ENCODE data around the gene DDX56. TPM values are rescaled to one million over a fixed set of nuclear protein-coding genes. Genes with fewer than 3 reads are reported as not detected.

DDX56 gene
- total RNA-seq, 2 donors from 2014 or later, result 41.1 to 90.6 TPM

GRCh38 chr7:44609829-44610228 lies 36.1 kb upstream of the DDX56 start:
- Histone ChIP-seq H3K36me3 (no peaks in the 10 kb centered on the region), H3K9ac (ENCODE audit: low read depth in 2 of 2, low read length in 2 of 2) (no peak overlapping the region), H3K27ac (no peak overlapping the region), H3K27me3 (no peaks in the 10 kb centered on the region), H3K4me3 (no peak overlapping the region), H3K9me3 (no peaks in the 10 kb centered on the region), H3K4me1 (no peaks in the 10 kb centered on the region)
- DNase-seq, result no peak
- no peak for TF ChIP-seq CTCF (IDR thresholded peaks at IDR 0.05)
- intact Hi-C loops (cut with DNase I), result loop anchor here (10.0 kb wide), 1 partner anchor 505 kb away; the partner anchor contains the start of gene TBRG4

GRCh38 chr7:44608916-44609648 lies 35.4 kb upstream of the DDX56 start:
- Histone ChIP-seq H3K9me3 (no peaks in the 10 kb centered on the region), H3K27me3 (no peaks in the 10 kb centered on the region), H3K36me3 (no peaks in the 10 kb centered on the region), H3K27ac (no peak overlapping the region), H3K4me3 (no peak overlapping the region), H3K9ac (ENCODE audit: low read depth in 2 of 2, low read length in 2 of 2) (no peak overlapping the region), H3K4me1 (no peaks in the 10 kb centered on the region)
- intact Hi-C loops (cut with DNase I), result loop anchor here (10.0 kb wide), 1 partner anchor 506 kb away; the partner anchor contains the start of gene TBRG4
- TF ChIP-seq CTCF (IDR thresholded peaks at IDR 0.05), result no peak
- no peak for DNase-seq

GRCh38 chr7:44607141-44608068 lies 33.7 kb upstream of the DDX56 start:
- intact Hi-C loops (cut with DNase I), result loop anchor here (10.0 kb wide), 1 partner anchor 507 kb away; the partner anchor contains the start of gene TBRG4

GRCh38 chr7:44606341-44607140 lies 32.8 kb upstream of the DDX56 start, which contains the start of gene OGDH:
OGDH (plus strand) TSS chr7:44606627; CDS start chr7:44624344, 17,717 bp downstream.
- Histone ChIP-seq H3K9me3 (no peaks in the 10 kb centered on the region), H3K4me1 (no peaks in the 10 kb centered on the region), H3K27me3 (no peaks in the 10 kb centered on the region), H3K36me3 (no peaks in the 10 kb centered on the region), H3K27ac (peak within 1 kb of the TSS; percentile 97), H3K9ac (ENCODE audit: low read depth in 2 of 2, low read length in 2 of 2) (peak within 1 kb of the TSS; percentile 78 to 93), H3K4me3 (peak within 1 kb of the TSS; percentile 70)
- peak; percentile 100 for DNase-seq
- intact Hi-C loops (cut with DNase I), result loop anchor here (10.0 kb wide), 1 partner anchor 508 kb away; the partner anchor contains the start of gene TBRG4
- no peak for TF ChIP-seq CTCF (IDR thresholded peaks at IDR 0.05)

More at GRCh38 chr7:44607141-44608068, 33.7 kb upstream of the DDX56 start:
- Histone ChIP-seq H3K4me3 (peak overlapping the region; percentile 70), H3K27me3 (no peaks in the 10 kb centered on the region), H3K4me1 (no peaks in the 10 kb centered on the region), H3K27ac (peak overlapping the region; percentile 97), H3K9ac (ENCODE audit: low read depth in 2 of 2, low read length in 2 of 2) (peak overlapping the region; percentile 78 to 93), H3K9me3 (no peaks in the 10 kb centered on the region), H3K36me3 (no peaks in the 10 kb centered on the region)
- DNase-seq, result no peak
- TF ChIP-seq CTCF (IDR thresholded peaks at IDR 0.05), result no peak

Data from colonic mucosa (tissue), 4 donors.